Progenitor cell of endocrine pancreas (in vitro differentiated cells): Measurements from ENCODE around the gene METTL8. TPM values are rescaled to one million over a fixed set of nuclear protein-coding genes. Genes with fewer than 3 reads are reported as not detected.

Experiments used
- DNase-seq: peaks from one replicate; pipeline ENCODE4 v3.0.0; 2021; ENCODE audit warnings: low spot score; ENCODE audit not compliant: unreplicated experiment
- H3K27ac Mint-ChIP-seq: 2 replicates; pipeline ENCODE4 v1.8.0; 2021; ENCODE audit warnings: mild to moderate bottlenecking, moderate library complexity, mixed read lengths
- H3K27me3 Mint-ChIP-seq: 2 replicates; pipeline ENCODE4 v1.8.0; 2021; ENCODE audit warnings: mixed read lengths
- H3K36me3 Mint-ChIP-seq: 2 replicates; pipeline ENCODE4 v1.8.0; 2022; ENCODE audit warnings: mixed read lengths; ENCODE audit not compliant: insufficient read depth
- H3K4me1 Mint-ChIP-seq: 2 replicates; pipeline ENCODE4 v1.8.0; 2021; ENCODE audit warnings: low read depth, mixed read lengths
- H3K4me3 Mint-ChIP-seq: 2 replicates; pipeline ENCODE4 v1.8.0; 2021; ENCODE audit warnings: low read depth, mild to moderate bottlenecking, moderate library complexity, mixed read lengths
- H3K9me3 Mint-ChIP-seq: 2 replicates; pipeline ENCODE4 v1.8.0; 2021; ENCODE audit warnings: low read depth, mixed read lengths
- total RNA-seq: library from RNA; stranded (reverse); gene quantifications from 2 replicates; pipeline ENCODE4 v1.2.1, GENCODE V29; 2021
- TF ChIP-seq, protein P1 (sequence below): fragments of 200-600 bp; sonication (generic); IDR thresholded peaks from one replicate; pipeline ENCODE4 v1.5.0; 2021; ENCODE audit warnings: antibody characterized with exemption, mild to moderate bottlenecking; ENCODE audit not compliant: unreplicated experiment

The METTL8 gene
- total RNA-seq, 1 donor from 2014 or later: 26.9 TPM

GRCh38 chr2:171346723-171347557 is 86.8 kb downstream of the METTL8 start:
- H3K36me3 Mint-ChIP-seq: no peaks in the 10 kb centered on the region
- TF ChIP-seq, protein P1, sequence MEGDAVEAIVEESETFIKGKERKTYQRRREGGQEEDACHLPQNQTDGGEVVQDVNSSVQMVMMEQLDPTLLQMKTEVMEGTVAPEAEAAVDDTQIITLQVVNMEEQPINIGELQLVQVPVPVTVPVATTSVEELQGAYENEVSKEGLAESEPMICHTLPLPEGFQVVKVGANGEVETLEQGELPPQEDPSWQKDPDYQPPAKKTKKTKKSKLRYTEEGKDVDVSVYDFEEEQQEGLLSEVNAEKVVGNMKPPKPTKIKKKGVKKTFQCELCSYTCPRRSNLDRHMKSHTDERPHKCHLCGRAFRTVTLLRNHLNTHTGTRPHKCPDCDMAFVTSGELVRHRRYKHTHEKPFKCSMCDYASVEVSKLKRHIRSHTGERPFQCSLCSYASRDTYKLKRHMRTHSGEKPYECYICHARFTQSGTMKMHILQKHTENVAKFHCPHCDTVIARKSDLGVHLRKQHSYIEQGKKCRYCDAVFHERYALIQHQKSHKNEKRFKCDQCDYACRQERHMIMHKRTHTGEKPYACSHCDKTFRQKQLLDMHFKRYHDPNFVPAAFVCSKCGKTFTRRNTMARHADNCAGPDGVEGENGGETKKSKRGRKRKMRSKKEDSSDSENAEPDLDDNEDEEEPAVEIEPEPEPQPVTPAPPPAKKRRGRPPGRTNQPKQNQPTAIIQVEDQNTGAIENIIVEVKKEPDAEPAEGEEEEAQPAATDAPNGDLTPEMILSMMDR: no peak
- H3K4me3 Mint-ChIP-seq: no peak overlapping the region
- H3K27me3 Mint-ChIP-seq: no peaks in the 10 kb centered on the region
- no peak for DNase-seq
- H3K9me3 Mint-ChIP-seq: peaks cover 5% of the 10 kb centered on the region
- H3K27ac Mint-ChIP-seq: no peak overlapping the region
- no peaks in the 10 kb centered on the region for H3K4me1 Mint-ChIP-seq

DNA sequence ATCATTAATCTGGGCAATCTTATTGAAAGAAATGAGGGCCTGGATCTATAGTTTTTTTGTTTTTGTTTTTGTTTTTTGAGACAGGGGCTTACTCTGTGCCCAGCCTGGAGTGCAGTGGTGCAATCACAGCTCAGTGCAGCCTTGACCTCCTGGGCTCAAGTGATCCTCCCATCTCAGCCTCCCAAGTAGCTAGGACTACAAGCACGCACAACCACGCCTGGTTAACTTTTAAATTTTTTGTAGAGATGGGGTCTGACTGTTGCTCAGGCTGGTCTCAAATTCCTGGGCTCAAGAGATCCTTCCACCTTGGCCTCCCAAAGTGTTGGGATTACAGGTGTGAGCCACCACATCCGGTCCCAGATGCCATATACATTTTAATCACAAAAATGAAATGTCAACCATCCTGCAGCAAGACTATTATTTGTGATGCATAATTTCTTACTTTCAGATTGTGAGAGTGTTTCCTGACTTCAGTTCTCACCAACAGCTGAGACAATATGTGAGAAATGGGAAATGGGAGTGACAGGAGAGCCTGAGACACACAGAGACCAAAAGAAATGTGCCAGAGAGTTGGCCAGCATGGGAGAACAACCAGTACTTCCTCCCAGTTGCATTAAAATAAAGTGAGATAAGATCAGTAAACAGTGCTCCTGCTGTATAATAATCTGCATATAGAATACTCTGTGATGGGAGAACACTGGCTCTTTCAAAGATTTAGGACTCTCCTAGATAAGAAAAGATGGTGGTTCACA is 87.6 kb downstream of the METTL8 start:
- TF ChIP-seq, protein P1: no peak
- Mint-ChIP-seq H3K4me3 (no peak overlapping the region), H3K36me3 (no peaks in the 10 kb centered on the region), H3K27ac (no peak overlapping the region), H3K27me3 (no peaks in the 10 kb centered on the region), H3K4me1 (no peaks in the 10 kb centered on the region), H3K9me3 (no peaks in the 10 kb centered on the region)
- no peak for DNase-seq

- Mint-ChIP-seq H3K4me3 (no peak overlapping the region), H3K4me1 (no peaks in the 10 kb centered on the region), H3K36me3 (no peaks in the 10 kb centered on the region), H3K9me3 (no peaks in the 10 kb centered on the region), H3K27ac (no peak overlapping the region), H3K27me3 (no peaks in the 10 kb centered on the region)
- TF ChIP-seq, protein P1: no peak
- no peak for DNase-seq
Measured at GRCh38 chr2:171344182-171344581, 89.6 kb downstream of the METTL8 start.

GRCh38 chr2:171342067-171342413 is 91.8 kb downstream of the METTL8 start:
- no peak for DNase-seq
- Mint-ChIP-seq H3K9me3 (no peaks in the 10 kb centered on the region), H3K4me3 (no peak overlapping the region), H3K36me3 (peaks cover 2% of the 10 kb centered on the region), H3K4me1 (peaks cover 1% of the 10 kb centered on the region), H3K27ac (no peak overlapping the region), H3K27me3 (no peaks in the 10 kb centered on the region)
- TF ChIP-seq, protein P1: no peak

DNA sequence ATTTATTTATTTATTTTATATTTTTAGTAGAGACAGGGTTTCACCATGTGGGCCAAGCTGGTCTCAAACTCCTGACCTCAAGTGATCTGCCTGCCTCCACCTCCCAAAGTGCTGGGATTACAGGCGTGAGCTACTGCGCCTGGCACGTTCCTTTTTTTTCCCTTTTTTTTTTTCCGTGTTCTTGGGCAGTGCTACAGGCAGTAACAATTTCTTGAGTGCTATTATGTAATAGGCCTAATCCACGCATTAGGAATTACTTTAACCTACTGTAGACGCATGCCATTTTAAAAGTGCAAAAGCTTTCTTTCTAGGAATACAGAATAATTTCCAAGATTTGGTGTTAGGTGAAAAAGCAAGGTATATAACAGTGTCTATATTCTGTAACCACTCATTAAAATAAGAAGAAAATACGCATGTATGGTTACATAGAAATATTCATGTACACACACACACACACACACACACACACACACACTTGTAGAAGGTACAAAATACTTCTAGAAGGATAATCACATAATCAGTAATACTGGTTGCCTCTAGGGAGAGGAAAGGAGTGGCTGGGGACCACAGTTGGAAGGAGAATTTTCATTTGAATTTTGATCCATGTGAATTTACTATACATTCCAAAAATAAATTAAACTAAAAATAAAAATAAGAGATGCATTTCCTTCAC is 92.3 kb downstream of the METTL8 start:
- Mint-ChIP-seq H3K4me3 (no peak overlapping the region), H3K9me3 (no peaks in the 10 kb centered on the region), H3K4me1 (peaks cover 1% of the 10 kb centered on the region), H3K27ac (no peak overlapping the region), H3K27me3 (no peaks in the 10 kb centered on the region), H3K36me3 (peaks cover 3% of the 10 kb centered on the region)
- DNase-seq: no peak
- TF ChIP-seq, protein P1: no peak
